Measurements from ENCODE around the gene STK24.
"Not testable (repeated sequence)": the region's sequence is repeated elsewhere in the genome, so short reads cannot be mapped to it uniquely, and the experiment has no call there.

Gene STK24

DNA sequence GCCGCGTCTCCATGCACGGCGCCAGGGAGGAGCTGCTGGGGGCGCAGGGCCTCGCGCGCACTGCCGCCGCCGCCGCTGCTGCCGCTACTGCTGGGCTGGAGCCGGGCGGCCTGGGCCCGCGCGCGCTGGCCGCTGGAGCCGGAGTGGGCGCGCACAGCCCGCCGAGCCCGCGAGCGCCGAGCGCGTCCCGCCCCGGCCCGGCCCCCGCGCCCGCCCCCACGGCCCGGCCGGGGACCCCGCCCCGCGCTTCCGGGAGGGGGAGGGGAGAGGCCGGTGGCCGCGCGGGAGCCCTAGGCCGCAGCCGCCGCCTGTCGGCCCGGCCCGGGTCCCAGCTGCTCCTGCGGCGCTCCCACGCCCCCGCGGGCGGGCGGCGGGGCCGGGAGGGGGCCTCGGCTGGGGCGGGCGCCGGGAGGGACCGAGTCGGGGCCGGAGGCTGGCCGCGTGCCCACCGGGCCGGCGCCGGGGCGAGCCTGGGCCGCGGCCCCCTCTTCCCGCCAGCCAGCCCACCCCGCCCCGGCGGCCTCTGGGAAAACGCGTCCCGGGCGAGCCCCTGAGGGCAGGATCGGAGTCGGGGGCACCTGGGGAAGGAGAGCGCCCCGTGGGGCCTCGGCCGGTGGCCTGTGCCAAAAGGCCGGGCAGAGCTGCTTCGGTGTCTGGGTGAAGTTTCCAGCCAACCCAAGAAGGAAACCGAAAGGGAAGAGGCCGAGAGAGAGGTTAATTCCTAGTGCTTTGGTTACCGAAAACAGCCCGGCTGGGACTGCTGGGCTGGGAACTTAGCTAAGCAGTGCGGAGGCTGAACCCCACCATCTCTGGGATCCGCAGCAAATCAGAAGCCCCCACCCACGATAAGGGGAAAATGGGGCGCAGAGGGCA lies at the start of gene STK24:
Gene STK24, minus strand, starts transcription at position 145 of the 873 bp plus-strand sequence. CDS start 321 bp downstream, outside the sequence.
- DNase-seq = peak; percentile 93

DNA sequence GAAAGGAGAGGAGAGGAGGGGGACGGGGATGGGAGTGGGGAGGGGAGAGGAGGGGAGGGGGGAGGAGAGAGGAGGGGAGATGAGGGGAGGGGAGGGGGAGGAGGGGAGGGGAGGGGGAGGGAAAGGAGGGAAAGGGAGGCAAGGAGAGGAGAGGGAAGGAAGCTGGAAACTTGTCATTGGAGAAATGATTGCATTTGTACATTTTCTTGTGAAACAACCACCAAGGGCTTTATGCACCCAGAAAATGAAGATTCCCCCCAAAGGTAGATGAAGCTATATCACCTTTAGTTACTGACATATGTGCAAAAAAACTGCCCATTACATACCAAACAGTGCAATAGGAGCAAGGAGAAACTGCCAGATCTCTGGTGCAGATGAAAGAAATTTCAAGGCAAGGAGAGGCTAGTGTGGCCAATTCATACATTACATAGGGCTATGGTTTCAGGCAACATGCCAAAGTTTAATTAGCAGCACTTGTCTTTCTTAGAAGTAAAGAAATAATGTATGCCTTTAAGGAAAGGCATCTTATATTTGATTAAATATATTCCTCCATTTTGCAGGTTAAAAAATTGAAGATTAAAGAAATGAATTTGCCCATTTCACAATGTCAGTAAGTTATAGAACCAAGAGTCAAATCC lies 49.5 kb upstream of the STK24 start:
- DNase-seq = no peak

DNA sequence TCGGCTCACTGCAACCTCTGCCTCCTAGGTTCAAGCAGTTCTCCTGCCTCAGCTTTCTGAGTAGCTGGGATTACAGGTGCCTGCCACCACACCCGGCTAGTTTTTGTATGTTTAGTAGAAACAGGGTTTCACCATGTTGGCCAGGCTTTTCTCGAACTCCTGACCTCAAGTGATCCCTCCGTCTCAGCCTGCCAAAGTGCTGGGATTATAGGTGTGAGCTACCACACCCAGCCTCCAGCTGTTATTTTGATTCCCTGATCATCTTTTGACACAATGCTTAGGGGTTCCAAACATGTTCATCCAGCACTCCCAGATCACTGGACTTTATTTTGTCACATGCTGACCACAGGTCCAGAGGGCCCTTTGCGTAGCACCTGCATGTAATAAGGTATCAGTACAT lies 47.7 kb upstream of the STK24 start:
- not testable (repeated sequence) for DNase-seq

DNA sequence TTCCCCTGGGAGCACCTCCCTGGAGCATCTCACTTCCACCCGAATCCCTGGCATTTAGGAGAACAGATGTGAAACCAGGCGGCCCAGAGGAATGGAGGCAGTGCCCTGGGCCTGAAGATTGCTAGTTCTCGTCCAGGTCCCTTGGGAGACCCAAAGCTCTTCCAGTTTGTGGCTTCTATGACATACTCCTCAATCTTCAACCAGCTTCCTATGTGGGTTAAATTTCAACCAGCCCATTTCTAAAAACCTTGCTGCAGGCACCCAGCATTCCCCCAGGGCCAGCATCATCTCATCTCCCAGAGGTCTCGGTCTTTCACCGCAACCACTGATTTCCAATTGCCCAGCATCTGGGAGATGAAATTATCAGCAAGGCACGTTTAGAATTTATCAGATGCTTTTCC lies 46.0 kb upstream of the STK24 start:
- no peak for DNase-seq

DNA sequence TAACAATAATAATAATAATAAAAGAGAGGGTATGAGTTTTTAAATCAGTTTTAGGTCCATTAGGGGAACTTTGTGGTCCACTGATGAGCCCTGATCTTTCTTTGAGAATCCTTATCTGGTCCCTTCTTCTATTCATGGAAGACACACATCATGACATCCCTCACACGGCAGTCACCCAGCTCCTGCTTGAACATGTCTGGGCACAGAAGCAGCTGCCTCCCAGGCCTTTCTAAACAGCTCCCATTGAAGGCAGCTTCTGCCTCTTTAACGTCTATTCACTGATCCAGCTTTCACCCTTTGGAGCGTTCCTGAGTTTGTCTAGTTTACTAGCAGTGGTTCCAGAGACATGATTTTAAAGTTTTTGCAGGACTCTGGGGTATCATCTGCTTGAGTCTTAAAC lies 42.6 kb upstream of the STK24 start:
- no peak for DNase-seq

DNA sequence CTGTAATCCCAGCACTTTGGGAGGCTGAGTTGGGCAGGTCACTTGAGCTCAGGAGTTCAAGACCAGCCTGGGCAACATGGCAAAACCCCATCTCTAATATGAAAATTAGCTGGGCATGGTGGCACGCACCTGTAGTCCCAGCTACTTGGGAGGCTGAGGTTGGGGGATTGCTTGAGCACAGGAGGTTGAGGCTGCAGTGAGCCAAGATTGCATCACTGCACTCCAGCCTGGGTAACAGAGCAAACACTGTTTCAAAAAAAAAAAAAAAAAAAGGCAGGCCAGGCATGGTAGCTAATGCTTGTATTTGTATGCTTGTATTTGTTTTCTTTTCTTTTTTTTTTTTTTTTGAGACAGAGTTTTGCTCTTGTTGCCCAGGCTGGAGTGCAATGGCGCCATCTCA lies 38.7 kb upstream of the STK24 start:
- not testable (repeated sequence) for DNase-seq

DNA sequence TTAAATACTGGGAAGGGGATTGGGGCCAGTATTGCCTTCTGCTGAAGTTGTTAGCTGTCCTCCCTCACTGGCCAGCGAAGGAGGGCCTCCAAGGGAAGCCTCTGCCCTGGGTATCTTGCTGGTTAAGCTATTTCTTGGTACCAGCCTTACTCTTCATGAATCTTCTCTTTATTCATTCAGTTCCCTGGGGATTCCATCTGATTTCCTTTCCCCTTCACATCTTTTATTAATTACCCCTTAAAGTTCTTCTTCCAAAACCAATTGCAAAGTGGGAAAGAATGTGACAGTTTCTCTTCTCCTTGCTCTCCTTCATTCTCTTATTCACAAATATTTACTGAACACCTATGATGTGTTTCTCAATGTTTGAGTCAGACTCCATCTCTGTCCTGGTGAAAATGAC lies 36.7 kb upstream of the STK24 start:
- DNase-seq = no peak

DNA sequence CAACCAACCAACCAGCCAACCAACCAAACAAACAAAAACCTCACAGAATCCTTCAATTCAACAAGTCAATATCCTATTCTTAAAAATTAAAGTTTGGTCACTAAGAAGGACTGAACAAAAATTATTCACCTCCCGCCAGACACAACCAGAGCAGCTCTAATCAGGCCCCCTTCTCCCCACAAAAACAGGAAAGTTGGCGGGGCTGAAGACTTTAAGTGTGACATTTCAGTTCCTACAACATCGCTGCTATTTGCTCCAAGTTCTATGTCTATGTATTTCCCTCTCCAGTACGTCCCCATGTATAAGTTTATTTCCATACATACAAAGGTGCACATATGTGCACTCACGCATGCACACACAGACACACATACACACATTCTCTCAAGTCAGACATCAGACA lies 32.8 kb upstream of the STK24 start:
- DNase-seq = no peak

DNA sequence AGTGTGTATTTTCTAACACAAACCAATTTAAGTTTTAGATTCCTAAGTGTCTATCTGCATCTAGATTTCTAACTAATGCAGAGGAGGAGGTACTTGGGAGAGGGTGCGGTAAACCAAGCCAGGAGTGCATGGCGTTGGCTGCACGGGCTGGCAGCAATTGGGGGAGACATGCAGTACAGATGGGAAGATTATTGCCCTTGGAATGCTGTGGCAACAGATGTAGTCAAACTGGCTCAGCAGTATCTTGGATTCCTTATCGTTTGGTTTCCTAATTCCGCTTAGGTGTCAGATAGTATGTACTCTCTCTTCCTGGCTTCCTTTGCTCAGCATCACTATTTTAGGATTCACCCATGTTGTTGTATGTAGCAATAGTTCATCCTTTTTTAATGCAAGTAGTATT lies 29.4 kb upstream of the STK24 start:
- DNase-seq = no peak

DNA sequence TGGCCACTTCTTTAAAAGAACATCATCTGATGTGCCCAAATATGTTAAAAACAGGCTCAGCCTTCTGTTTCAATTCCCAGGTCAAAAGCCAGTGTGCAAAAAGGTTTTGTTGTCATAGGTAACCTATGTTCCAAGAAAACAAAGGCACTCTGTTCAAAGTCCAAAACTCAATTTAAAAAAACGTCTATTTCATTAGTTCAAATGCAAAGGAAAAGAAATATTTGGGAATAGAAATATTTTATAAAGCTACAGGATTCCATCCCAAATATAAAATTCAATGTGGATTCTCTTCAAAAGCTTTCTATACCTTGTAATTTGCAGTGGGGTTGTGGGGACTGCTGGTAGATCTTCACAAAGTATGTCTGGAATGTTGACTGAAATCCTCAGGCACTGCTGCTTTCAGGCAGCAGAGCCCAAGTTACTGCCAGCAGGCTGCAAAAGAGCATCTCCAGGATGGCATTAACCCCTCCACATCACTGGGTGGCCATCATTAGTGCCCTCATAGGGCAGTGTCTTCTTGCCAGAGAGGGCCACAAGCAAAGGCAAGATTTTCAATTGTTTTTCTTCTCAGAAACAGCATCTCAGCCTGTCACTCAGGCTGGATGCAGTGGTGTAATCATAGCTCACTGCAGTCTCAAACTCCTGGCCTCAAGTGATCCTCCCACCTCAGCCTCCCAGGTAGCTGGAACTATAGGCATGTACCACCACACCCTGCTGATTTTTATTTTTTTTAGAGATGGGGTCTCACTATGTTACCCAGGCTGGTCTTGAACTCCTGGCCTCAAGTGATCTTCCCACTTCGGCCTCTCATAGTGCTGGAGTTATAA lies 22.8 kb upstream of the STK24 start:
- no peak for DNase-seq

DNA sequence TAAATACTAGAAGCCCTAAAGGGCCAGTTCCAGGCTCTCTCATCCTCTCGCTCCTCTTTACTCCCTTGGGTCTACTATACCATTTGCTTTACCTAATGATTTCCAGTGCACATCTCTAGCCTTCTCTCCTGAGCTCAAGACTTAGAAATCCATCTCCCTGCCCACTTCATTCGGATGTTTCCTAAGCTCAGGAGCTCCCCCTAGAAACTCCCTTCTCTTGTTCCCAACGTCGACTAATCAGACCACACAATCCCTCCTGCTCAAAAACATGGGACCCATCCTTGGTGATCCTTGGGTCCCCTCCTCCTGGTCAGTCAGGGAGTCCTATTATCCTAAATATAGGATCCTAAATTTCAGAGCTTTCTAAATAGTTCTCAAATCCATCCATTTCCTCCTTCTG lies 21.1 kb upstream of the STK24 start:
- DNase-seq = no peak

DNA sequence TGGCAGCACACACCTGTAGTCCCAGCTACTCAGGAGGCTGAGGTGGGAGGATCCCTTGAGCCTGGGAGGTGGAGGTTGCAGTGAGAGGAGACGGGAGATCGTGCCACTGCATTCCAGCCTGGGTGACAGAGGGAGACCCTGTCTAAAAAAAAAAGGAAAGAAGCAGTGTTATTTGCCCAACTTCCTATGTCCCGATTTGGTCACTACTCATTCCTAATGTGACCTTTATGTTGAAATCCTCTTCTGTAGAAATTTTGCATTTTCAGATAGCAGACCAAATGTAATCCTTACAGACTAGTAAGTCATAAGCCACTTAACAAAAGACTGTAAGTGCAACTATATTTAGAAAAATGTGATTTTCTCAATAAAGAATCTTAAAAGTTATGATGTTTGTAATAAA lies 18.2 kb upstream of the STK24 start:
- peak; percentile 73 for DNase-seq

DNA sequence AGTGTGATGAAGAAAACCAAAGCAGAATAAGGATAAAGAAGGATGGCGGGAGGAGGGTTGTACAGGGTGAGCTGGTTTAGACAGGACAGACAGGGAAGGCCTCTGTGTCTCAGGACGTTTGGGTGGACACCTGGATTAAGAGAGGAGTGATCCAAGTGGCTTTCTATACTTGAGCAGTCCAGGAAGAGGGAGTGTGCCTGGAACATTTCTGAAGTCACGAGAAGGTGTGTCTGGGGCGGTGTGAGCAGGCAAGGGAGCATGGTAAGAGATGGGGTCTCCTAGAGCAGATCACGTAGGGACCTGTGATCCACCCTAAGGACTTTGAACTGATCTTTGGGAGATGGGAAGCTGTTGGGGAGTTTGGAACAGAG lies 15.4 kb upstream of the STK24 start:
- no peak for DNase-seq

DNA sequence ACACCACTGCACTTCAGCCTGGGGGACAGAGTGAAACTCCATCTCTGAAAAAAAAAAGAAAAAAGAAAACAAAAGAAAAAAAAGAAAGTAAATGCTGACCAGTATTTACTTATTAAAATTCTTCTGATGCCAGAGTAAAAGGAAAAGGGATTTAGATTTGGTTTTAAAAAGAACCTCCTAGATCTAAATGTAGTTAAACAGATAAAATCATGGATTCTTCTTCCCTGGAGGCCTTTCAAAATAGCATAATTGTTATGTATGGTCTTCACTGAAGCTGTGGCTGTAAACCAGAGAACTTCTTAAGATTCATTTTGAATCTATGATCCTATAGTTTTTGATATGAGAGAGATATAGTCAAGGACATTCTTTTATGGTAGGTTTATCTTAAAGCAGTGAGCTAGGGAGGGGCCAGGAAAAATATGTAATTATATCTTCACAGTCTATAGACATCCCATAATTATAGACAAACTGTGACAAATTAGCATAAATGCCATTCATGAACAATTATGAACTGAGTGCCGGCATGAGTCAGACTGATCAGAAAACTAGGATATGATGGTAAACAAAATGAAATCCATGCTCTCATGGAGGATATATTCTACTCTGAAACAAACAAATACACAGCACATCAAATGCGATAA lies 14.9 kb upstream of the STK24 start:
- no peak for DNase-seq

DNA sequence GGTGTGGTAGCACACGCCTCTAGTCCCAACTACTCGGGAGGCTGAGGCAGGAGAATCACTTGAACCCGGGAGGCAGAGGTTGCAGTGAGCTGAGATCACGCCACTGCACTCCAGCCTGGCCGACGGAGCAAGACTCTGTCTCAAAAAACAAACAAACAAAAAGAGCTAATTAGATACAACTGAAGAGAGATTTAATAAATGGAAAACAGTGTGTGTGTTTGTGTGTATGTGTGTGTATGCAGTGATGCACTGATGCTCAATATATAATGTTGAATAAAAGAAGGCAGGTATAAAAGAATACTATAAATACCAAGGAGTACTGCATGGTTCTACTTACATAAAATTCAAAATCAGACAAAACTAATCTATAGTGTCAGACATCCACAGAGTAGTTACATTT lies 13.6 kb upstream of the STK24 start:
- DNase-seq = not testable (repeated sequence)

DNA sequence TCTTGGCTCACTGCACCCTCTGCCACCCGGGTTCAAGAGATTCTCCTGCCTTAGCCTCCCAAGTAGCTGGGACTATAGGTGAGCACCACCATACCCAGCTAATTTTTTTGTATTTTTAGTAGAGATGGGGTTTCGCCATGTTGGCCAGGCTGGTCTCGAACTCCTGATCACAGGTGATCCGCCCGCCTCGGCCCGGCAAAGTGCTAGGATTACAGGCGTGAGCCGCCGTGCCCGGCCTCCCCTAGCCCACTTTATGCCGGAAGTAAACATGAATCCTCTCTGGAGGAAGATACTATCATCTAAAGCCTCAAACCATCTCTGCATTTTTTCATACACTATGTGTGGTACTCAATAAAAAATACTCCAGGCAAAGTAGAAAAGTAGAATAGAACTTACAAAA lies 12.6 kb upstream of the STK24 start:
- not testable (repeated sequence) for DNase-seq

DNA sequence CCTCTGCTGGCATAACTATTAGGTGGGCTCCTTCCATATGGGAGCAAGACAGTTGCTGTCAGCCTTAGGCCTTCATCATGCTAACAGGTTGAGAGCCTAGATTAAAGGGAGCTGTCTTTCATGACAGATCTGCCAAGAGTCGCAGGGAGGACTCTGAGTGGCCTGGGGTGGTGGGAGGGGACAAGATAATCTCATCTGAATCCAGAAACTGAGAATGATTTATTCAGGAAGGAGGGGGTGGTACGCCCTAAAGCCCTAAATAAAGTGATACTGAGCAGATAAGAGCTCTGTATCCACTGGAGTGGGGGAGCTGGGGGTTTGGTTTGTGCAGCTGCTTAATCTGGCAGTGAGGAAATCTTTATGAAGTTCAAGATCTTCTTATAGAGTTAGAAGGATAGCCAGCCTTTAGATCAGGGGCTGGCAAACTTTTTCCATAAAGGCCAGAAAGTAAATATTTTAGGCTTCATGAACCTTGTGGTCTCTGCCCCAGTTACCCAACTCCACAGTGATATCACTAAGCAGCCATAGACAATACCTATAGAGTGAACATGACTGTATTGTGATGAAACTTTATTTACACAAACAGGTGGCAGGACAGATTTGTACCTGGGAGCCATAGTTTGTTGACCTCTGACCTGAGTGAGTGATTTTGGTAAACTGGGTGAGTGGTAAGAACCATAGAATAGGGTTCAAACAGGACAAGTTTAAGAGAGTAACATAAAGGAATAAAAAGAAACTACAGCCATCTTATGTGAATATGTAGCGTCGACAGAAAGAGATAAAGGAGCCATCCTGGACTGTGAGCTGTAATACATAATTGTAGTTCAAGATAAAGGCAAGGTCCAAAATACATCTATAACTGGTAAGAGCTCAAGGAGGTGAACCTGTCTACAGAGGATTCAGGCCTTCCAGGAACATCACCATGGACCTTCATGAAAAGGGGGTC lies 9.8 kb upstream of the STK24 start:
- no peak for DNase-seq

DNA sequence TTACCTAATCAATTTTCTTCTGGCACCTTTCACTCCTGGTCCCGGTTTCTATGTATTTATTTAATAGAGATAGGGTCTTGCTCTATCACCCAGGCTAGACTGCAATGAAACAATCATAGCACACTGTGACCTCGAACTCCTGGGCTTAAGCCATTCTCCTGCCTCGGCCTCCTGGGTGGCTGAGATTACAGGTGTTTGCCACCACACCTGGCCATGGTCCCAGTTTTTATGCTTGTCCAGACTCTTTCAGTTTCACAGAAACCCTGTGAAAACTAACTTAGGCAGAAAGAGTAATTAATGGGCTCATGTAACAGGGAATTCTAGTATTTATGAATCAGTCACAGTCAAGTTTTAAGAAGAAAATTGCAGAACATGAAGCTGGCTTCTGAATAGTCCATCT lies 9.0 kb upstream of the STK24 start:
- DNase-seq = no peak

DNA sequence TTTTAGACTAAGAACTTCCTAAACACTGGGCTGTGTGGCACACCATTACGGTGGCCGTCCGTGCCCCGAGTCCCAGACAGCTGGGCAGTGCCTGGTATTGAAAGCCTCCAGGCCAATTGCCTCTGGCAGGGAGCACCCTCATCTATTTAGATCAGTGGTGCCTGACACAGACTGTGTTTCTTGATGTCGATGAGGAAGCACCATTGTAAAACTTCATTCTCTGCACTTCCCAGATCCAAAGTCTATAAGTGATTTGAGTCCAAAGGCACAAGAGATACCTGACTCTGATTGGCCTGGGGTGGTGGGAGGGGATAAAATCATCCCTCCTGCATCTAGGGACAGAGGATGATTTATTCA lies 8.5 kb upstream of the STK24 start:
- DNase-seq = no peak

DNA sequence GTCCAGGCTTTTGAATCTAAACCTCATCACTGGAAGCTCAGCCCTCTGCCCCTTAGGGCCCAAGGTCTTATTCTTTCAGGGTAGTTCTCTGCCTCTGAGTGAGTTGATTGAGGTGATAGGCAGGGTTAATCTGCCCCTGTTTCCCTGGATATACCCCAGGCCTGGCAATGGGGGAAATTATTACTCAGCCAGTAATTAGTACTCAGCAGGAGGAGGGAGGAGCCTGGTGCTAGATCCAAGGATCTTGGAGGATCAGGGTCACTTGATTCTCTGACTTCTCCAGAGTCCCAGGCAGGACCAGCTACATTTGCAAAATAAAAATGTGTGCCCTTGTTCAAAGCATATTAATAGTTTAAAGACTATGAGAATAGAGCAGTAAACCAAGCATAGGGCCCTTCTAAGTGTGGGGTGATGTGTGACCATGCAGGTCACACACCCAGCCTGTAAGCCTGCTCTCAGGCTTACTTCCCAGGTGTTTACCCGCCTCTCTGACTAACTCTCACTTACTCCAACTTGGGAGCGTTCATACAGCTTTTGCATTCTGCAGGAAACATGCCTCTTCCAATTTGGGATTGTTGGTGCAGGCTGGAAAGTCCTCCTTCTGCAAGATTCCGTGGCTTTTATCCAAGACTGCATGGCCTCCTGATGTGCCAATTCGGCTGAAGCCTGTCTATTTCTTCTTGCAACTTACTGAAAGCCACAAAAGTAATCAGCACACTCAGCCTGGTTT lies 7.9 kb upstream of the STK24 start:
- no peak for DNase-seq

DNA sequence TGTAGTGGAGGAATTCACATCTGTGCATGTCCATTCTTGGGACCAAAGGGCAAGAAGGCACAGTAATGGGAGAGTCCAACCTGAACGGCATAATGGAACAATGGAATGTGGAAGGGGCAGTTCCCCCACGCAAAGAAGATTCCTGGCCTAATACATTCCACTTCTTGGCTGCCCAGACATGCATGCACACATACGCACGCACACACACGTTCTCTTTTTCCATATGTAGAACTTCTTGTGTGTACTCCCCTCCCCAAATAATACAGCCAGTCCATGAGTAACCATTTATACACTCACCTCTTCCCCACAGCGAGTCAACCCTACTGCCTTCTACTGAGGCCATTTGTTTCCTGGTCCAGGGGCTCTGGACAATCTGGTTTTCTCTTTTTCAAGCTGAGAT lies 6.0 kb upstream of the STK24 start:
- no peak for DNase-seq
